SK-N-SH (cell line): ENCODE results near the gene NR5A2. TPM values are rescaled to one million over a fixed set of nuclear protein-coding genes. Genes with fewer than 3 reads are reported as not detected.

Experiments
- CTCF ChIA-PET: fragments of 300-600, 350-600 bp; formaldehyde crosslinking; extraction: SDS; loops from one replicate; lab custom pipeline; 2021; lab: Yijun Ruan, JAX
- POLR2A ChIA-PET: fragments of 350-600 bp; sonication (Branson Sonifier 250); formaldehyde crosslinking; extraction: SDS; loops from one replicate; lab custom pipeline; 2020; ENCODE audit warnings: antibody characterized with exemption, inconsistent platforms; lab: Yijun Ruan, JAX
- DNase-seq: peaks from one replicate; pipeline ENCODE4 v3.0.0; 2012
- H2AFZ ChIP-seq: fragments of 200-600 bp; sonication (generic); 2 replicates; pipeline ENCODE4 v1.8.1; 2016; ENCODE audit warnings: antibody characterized with exemption, mild to moderate bottlenecking, low read depth
- H3F3A ChIP-seq: fragments of 200-600 bp; sonication (generic); replicated peaks from 2 replicates; pipeline ENCODE3; 2016; ENCODE audit warnings: antibody characterized with exemption, mild to moderate bottlenecking; ENCODE audit not compliant: insufficient read depth
- H3K27ac ChIP-seq, 2 experiments: fragments of 200-500 bp in 1 of 2; fragments of 200-600 bp in 1 of 2; sonication (Bioruptor generic) in 1 of 2; sonication (generic), shearing (Covaris generic) in 1 of 2; 2 replicates each; pipeline versions ENCODE4 v1.5.1 to v1.6.1; 2014 to 2016; ENCODE audit warnings: low read depth in 2 of 2, inconsistent platforms in 1 of 2, low read length in 1 of 2, mild to moderate bottlenecking in 1 of 2, mixed read lengths in 1 of 2
- H3K27me3 ChIP-seq: fragments of 200-600 bp; sonication (generic), shearing (Covaris generic); 2 replicates; pipeline ENCODE4 v1.6.1; 2016; ENCODE audit warnings: mixed run types; ENCODE audit not compliant: insufficient read depth
- H3K36me3 ChIP-seq, 2 experiments: fragments of 200-500 bp in 1 of 2; fragments of 200-600 bp in 1 of 2; sonication (Bioruptor generic) in 1 of 2; sonication (generic) in 1 of 2; replicated peaks in 1 of 2; 2 replicates each; pipeline versions ENCODE3 to v1.5.1; 2014 to 2016; ENCODE audit warnings: low read length in 1 of 2, mild to moderate bottlenecking in 1 of 2; ENCODE audit not compliant: insufficient read depth in 2 of 2, control insufficient read depth in 1 of 2
- H3K4me1 ChIP-seq, 2 experiments: fragments of 200-500 bp in 1 of 2; fragments of 200-600 bp in 1 of 2; sonication (Bioruptor generic) in 1 of 2; sonication (generic), shearing (Covaris generic) in 1 of 2; 2 replicates each; pipeline versions ENCODE4 v1.5.1 to v1.6.1; 2014 to 2016; ENCODE audit warnings: low read depth in 1 of 2, low read length in 1 of 2, mixed run types in 1 of 2; ENCODE audit not compliant: insufficient read depth in 2 of 2, control insufficient read depth in 1 of 2
- H3K4me2 ChIP-seq: fragments of 200-600 bp; sonication (generic), shearing (Covaris generic); 2 replicates; pipeline ENCODE4 v1.6.1; 2017; ENCODE audit warnings: mixed run types
- H3K4me3 ChIP-seq, 2 experiments: fragments of 200-500 bp in 1 of 2; fragments of 200-600 bp in 1 of 2; sonication (Bioruptor generic) in 1 of 2; sonication (generic), shearing (Covaris generic) in 1 of 2; 2 replicates each; pipeline versions ENCODE4 v1.5.1 to v1.8.1; 2014 to 2016; ENCODE audit warnings: low read depth in 2 of 2, inconsistent platforms in 1 of 2, low read length in 1 of 2, mild to moderate bottlenecking in 1 of 2, mixed read lengths in 1 of 2, moderate library complexity in 1 of 2
- H3K79me2 ChIP-seq: fragments of 200-600 bp; sonication (generic); 2 replicates; pipeline ENCODE4 v1.8.1; 2017; ENCODE audit warnings: mild to moderate bottlenecking; ENCODE audit not compliant: insufficient read depth
- H3K9ac ChIP-seq: fragments of 200-600 bp; sonication (generic); 2 replicates; pipeline ENCODE4 v1.6.1; 2017; ENCODE audit warnings: mixed run types
- H3K9me2 ChIP-seq: fragments of 200-600 bp; sonication (generic); 2 replicates; pipeline ENCODE4 v1.6.1; 2017; ENCODE audit warnings: mixed run types
- H3K9me3 ChIP-seq: fragments of 200-600 bp; sonication (generic); 2 replicates; pipeline ENCODE4 v1.6.1; 2017; ENCODE audit warnings: mixed run types, mild to moderate bottlenecking, moderate library complexity
- H4K20me1 ChIP-seq: fragments of 200-600 bp; sonication (generic); 2 replicates; pipeline ENCODE4 v1.6.1; 2017; ENCODE audit warnings: mild to moderate bottlenecking, mixed run types; ENCODE audit not compliant: insufficient read depth
- CHD2 ChIP-seq: fragments of 150-350 bp; IDR thresholded peaks from 2 replicates; pipeline ENCODE4 v1.6.1; 2018; ENCODE audit warnings: low read length; ENCODE audit not compliant: partially characterized antibody
- FOSL2 ChIP-seq: IDR thresholded peaks from 2 replicates; pipeline ENCODE4 v1.4.0; 2012; ENCODE audit warnings: low read depth, mild to moderate bottlenecking, moderate library complexity, borderline replicate concordance
- FOXJ3 ChIP-seq: sonication (generic); formaldehyde crosslinking; IDR thresholded peaks from 2 replicates; pipeline ENCODE4 v1.5.1; 2020; ENCODE audit warnings: mild to moderate bottlenecking, missing genetic modification reagents
- FOXM1 ChIP-seq: IDR thresholded peaks from 2 replicates; pipeline ENCODE4 v1.4.0; 2012; ENCODE audit warnings: low read depth, mild to moderate bottlenecking
- GABPA ChIP-seq: IDR thresholded peaks from 2 replicates; pipeline ENCODE4 v1.4.0; 2012; ENCODE audit warnings: low read depth, mild to moderate bottlenecking
- GATA2 ChIP-seq: sonication (generic); formaldehyde crosslinking; IDR thresholded peaks from 2 replicates; pipeline ENCODE4 v1.5.0; 2020; ENCODE audit warnings: mild to moderate bottlenecking, missing genetic modification reagents
- MAX ChIP-seq: IDR thresholded peaks from 2 replicates; pipeline ENCODE4 v1.4.0; 2012; ENCODE audit warnings: low read depth
- MEF2A ChIP-seq: IDR thresholded peaks from 2 replicates; pipeline ENCODE4 v1.4.0; 2012; ENCODE audit warnings: low read depth, borderline replicate concordance
- MXI1 ChIP-seq: IDR thresholded peaks from 2 replicates; pipeline ENCODE4 v1.6.1; 2012; ENCODE audit warnings: mild to moderate bottlenecking, low read depth, low read length, improper control_type of control experiment
- NFIC ChIP-seq: IDR thresholded peaks from 2 replicates; pipeline ENCODE4 v1.4.0; 2012; ENCODE audit warnings: borderline replicate concordance
- POLR2AphosphoS5 ChIP-seq: IDR thresholded peaks from 2 replicates; pipeline ENCODE4 v1.6.1; 2012; ENCODE audit warnings: low read depth, low read length
- RFX5 ChIP-seq: IDR thresholded peaks from 2 replicates; pipeline ENCODE4 v1.6.1; 2012; ENCODE audit warnings: mild to moderate bottlenecking, improper control_type of control experiment, low read length
- RXRA ChIP-seq: IDR thresholded peaks from 2 replicates; pipeline ENCODE4 v1.4.0; 2012; ENCODE audit warnings: low read depth, mild to moderate bottlenecking, borderline replicate concordance
- SMC3 ChIP-seq: IDR thresholded peaks from 2 replicates; pipeline ENCODE4 v1.6.1; 2012; ENCODE audit warnings: low read depth, low read length, improper control_type of control experiment
- TCF12 ChIP-seq: IDR thresholded peaks from 2 replicates; pipeline ENCODE4 v1.4.0; 2012
- TEAD4 ChIP-seq: IDR thresholded peaks from 2 replicates; pipeline ENCODE4 v1.4.0; 2012; ENCODE audit warnings: mild to moderate bottlenecking, borderline replicate concordance; ENCODE audit not compliant: insufficient read depth
- ZBTB33 ChIP-seq: IDR thresholded peaks from 2 replicates; pipeline ENCODE4 v1.4.0; 2012; ENCODE audit warnings: low read depth, borderline replicate concordance
- WGBS: methylation state at CpG from one replicate; pipeline ENCODE4 v1.1.6; 2017; ENCODE audit warnings: low lambda C conversion rate; 5-methylcytosine and 5-hydroxymethylcytosine counted together
- polyA plus RNA-seq, 3 experiments: library from polyadenylated mRNA; depleted of rRNA; stranded (reverse); fragments of >200 nt; gene quantifications; 2 replicates each; pipeline ENCODE4 v1.2.3, GENCODE V29; 2012
- TF ChIP-seq, protein P1 (sequence below): fragments of 200-600 bp; sonication (generic); IDR thresholded peaks from 2 replicates; pipeline ENCODE4 v1.6.1; 2017; ENCODE audit warnings: antibody characterized with exemption, mild to moderate bottlenecking, moderate library complexity
- TF ChIP-seq, protein P2 (sequence below): fragments of 150-350 bp; IDR thresholded peaks from 2 replicates; pipeline ENCODE4 v1.6.1; 2016; ENCODE audit warnings: mild to moderate bottlenecking, low read depth, low read length
- TF ChIP-seq, protein P3 (sequence below): IDR thresholded peaks from 2 replicates; pipeline ENCODE4; 2012

NR5A2 gene
- polyA plus RNA-seq, 1 of the 3 experiments (the other 2 are of a cell fraction), result not detected

DNA sequence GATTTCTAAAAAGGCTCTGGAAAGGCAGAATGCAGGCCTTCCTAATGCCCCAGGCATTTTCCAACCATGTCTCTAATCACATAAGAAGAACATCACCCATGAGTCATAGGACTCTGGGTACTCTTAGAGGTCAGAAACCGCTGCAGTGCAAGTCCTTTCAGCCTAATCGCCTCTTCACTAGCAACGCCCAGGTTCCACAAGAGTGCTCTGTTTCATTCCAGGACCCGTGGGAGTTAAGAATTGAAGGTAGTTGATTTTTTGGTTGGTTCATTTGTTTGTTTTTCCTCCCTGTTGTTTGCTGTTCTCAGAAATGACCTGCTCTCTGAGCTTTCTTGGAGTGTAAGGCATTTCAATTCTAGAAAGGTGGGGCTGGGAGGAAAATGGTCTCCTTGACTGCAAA lies 123.2 kb downstream of the NR5A2 start:
- TF ChIP-seq POLR2AphosphoS5 (no peak), MXI1 (no peak), ZBTB33 (no peak), CHD2 (no peak), FOXM1 (no peak), TCF12 (no peak), GABPA (no peak), MAX (no peak), FOXJ3 (no peak), RFX5 (no peak), RXRA (no peak), MEF2A (no peak), TEAD4 (no peak), GATA2 (CRISPR knock-in tag) (no peak), NFIC (no peak), SMC3 (no peak), FOSL2 (no peak)
- TF ChIP-seq, protein P1, sequence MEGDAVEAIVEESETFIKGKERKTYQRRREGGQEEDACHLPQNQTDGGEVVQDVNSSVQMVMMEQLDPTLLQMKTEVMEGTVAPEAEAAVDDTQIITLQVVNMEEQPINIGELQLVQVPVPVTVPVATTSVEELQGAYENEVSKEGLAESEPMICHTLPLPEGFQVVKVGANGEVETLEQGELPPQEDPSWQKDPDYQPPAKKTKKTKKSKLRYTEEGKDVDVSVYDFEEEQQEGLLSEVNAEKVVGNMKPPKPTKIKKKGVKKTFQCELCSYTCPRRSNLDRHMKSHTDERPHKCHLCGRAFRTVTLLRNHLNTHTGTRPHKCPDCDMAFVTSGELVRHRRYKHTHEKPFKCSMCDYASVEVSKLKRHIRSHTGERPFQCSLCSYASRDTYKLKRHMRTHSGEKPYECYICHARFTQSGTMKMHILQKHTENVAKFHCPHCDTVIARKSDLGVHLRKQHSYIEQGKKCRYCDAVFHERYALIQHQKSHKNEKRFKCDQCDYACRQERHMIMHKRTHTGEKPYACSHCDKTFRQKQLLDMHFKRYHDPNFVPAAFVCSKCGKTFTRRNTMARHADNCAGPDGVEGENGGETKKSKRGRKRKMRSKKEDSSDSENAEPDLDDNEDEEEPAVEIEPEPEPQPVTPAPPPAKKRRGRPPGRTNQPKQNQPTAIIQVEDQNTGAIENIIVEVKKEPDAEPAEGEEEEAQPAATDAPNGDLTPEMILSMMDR, result no peak
- TF ChIP-seq, protein P2, sequence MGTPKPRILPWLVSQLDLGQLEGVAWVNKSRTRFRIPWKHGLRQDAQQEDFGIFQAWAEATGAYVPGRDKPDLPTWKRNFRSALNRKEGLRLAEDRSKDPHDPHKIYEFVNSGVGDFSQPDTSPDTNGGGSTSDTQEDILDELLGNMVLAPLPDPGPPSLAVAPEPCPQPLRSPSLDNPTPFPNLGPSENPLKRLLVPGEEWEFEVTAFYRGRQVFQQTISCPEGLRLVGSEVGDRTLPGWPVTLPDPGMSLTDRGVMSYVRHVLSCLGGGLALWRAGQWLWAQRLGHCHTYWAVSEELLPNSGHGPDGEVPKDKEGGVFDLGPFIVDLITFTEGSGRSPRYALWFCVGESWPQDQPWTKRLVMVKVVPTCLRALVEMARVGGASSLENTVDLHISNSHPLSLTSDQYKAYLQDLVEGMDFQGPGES, result no peak
- TF ChIP-seq, protein P3, sequence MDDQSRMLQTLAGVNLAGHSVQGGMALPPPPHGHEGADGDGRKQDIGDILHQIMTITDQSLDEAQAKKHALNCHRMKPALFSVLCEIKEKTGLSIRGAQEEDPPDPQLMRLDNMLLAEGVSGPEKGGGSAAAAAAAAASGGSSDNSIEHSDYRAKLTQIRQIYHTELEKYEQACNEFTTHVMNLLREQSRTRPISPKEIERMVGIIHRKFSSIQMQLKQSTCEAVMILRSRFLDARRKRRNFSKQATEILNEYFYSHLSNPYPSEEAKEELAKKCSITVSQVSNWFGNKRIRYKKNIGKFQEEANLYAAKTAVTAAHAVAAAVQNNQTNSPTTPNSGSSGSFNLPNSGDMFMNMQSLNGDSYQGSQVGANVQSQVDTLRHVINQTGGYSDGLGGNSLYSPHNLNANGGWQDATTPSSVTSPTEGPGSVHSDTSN, result no peak
- Histone ChIP-seq H3K79me2 (no peaks in the 10 kb centered on the region), H3K4me3 (no peak overlapping the region), H3K27me3 (no peaks in the 10 kb centered on the region; the same call in 1 of the 2 replicates), H3K9me2 (no peaks in the 10 kb centered on the region), H3K9me3 (no peaks in the 10 kb centered on the region), H3F3A (no peaks in the 10 kb centered on the region), H2AFZ (no peak overlapping the region), H3K27ac (no peak overlapping the region), H3K4me1 (no peaks in the 10 kb centered on the region), H3K36me3 (no peaks in the 10 kb centered on the region), H3K9ac (no peak overlapping the region), H4K20me1 (no peaks in the 10 kb centered on the region), H3K4me2 (no peak overlapping the region; the same call in 1 of the 2 replicates)
- CTCF ChIA-PET, result interaction anchor here (0.9 kb wide), 1 partner anchor 10 kb away, joined by 3 read pairs; no protein-coding TSS in a partner anchor
- WGBS, result 34% methylated on average over 4 of the region's 4 CpGs
- no peak for DNase-seq
- POLR2A ChIA-PET, result no interaction called here
